Mucosa of descending colon (tissue), 3 donors: ENCODE results near the gene KCNJ6. TPM values are rescaled to one million over a fixed set of nuclear protein-coding genes. Genes with fewer than 3 reads are reported as not detected.
"Not testable (repeated sequence)": the region's sequence is repeated elsewhere in the genome, so short reads cannot be mapped to it uniquely, and the experiment has no call there.

ENCODE experiments used
- ATAC-seq: fragments of 200-7000 bp; cut with Tn5 transposase; one replicate; pipeline ENCODE4 v1.9.1; 2020; ENCODE audit warnings: mild to moderate bottlenecking, moderate library complexity
- DNase-seq, 3 donors: peaks; one replicate each; pipeline ENCODE4 v3.0.0-alpha.2; 2020
- H3K36me3 ChIP-seq: fragments of 200-600 bp; one replicate; pipeline ENCODE4 v1.8.0; 2021; ENCODE audit warnings: low read depth, mild to moderate bottlenecking
- H3K4me1 ChIP-seq: fragments of 200-600 bp; one replicate; pipeline ENCODE4 v1.8.0; 2021; ENCODE audit warnings: low read depth, mild to moderate bottlenecking
- H3K4me3 ChIP-seq: fragments of 200-600 bp; one replicate; pipeline ENCODE4 v1.8.0; 2021; ENCODE audit warnings: mild to moderate bottlenecking
- H3K9me3 ChIP-seq: fragments of 200-600 bp; one replicate; pipeline ENCODE4 v1.8.0; 2021; ENCODE audit warnings: mild to moderate bottlenecking
- intact Hi-C, 2 donors: fragments of 100-400 bp; cut with DNase I in 1 of 2; cut with micrococcal nuclease in 1 of 2; formaldehyde crosslinking; loops; one replicate each; pipeline versions ENCODE4 v1.11.0 to v1.11.1; 2022; cut with DNase I, micrococcal nuclease
- total RNA-seq, 3 donors: library from RNA; stranded (reverse); fragmentation: NEBNext Ultra II Directional in 2 of 3; extraction: Animal tissue kit (Norgen Biotek cat#: 25700) in 2 of 3; gene quantifications; one replicate each; pipeline versions ENCODE4 v1.2.1 to v1.2.4, GENCODE V29; 2021 to 2023
- TF ChIP-seq, protein P1 (sequence below): fragments of 200-600 bp; IDR thresholded peaks from one replicate; pipeline ENCODE4 v1.8.0; 2022; ENCODE audit warnings: antibody characterized with exemption, mild to moderate bottlenecking
- donor health status: DM: no; HTN: no; CAD: no; lungs with moderate emphysema.
- donor health status: DM: no; HTN: no; CAD: no.
- donor health status: DM: no; HTN: yes; CAD: no.

KCNJ6 gene
- total RNA-seq, 3 donors from 2014 or later = 0.09 to 0.19 (median 0.14) TPM

DNA sequence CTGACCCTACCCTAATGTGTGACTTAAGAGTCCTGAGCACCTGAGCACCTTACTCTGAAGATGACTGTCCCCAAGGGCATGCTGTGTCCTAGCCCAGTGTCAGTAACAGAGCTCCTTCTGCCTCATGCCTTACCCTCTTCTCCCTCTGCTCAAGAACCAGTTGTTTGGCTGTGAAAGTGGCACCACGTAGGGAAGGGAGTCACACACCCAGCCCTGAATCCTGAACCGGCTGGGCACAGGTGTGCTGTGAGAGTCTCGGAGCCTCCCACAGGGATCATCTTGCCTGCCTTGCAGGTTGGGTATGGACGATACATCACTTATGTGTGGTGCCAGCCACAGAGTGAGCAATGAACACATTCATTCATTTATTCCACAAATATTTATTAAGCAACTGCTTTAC lies 329.1 kb downstream of the KCNJ6 start:
- H3K4me3 ChIP-seq = no peak overlapping the region
- intact Hi-C loops = no loop called here
- H3K9me3 ChIP-seq = no peaks in the 10 kb centered on the region
- H3K4me1 ChIP-seq = no peaks in the 10 kb centered on the region
- TF ChIP-seq, protein P1, sequence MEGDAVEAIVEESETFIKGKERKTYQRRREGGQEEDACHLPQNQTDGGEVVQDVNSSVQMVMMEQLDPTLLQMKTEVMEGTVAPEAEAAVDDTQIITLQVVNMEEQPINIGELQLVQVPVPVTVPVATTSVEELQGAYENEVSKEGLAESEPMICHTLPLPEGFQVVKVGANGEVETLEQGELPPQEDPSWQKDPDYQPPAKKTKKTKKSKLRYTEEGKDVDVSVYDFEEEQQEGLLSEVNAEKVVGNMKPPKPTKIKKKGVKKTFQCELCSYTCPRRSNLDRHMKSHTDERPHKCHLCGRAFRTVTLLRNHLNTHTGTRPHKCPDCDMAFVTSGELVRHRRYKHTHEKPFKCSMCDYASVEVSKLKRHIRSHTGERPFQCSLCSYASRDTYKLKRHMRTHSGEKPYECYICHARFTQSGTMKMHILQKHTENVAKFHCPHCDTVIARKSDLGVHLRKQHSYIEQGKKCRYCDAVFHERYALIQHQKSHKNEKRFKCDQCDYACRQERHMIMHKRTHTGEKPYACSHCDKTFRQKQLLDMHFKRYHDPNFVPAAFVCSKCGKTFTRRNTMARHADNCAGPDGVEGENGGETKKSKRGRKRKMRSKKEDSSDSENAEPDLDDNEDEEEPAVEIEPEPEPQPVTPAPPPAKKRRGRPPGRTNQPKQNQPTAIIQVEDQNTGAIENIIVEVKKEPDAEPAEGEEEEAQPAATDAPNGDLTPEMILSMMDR = no peak
- H3K36me3 ChIP-seq = no peaks in the 10 kb centered on the region
- DNase-seq = no peak
- ATAC-seq = no peak

DNA sequence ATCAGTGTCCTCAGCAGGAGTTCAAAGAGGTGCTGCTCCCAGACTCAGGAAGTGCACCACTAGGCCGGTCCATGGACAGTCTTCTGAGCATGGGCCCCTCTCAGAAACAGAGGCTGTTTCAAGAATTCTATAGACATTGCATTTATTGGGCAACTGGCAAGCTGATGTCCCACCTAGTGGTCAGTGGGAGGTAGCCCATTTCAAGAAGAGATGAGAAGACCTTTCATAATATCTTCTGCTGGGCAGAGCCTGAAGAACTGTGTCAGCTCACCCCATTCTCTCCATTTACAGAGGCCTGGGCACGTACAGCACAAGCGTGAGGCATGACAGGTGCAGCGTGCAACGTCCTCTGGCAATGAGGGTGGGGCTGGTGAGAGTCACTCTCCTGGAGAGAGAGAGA lies 333.7 kb downstream of the KCNJ6 start:
- ATAC-seq (peak; percentile 36), DNase-seq (peak in 1 of 3 donors; percentile 17)
- intact Hi-C loops = no loop called here
- Histone ChIP-seq H3K4me3 (no peak overlapping the region), H3K36me3 (no peaks in the 10 kb centered on the region), H3K4me1 (no peaks in the 10 kb centered on the region), H3K9me3 (peaks cover 12% of the 10 kb centered on the region)
- TF ChIP-seq, protein P1 = no peak

DNA sequence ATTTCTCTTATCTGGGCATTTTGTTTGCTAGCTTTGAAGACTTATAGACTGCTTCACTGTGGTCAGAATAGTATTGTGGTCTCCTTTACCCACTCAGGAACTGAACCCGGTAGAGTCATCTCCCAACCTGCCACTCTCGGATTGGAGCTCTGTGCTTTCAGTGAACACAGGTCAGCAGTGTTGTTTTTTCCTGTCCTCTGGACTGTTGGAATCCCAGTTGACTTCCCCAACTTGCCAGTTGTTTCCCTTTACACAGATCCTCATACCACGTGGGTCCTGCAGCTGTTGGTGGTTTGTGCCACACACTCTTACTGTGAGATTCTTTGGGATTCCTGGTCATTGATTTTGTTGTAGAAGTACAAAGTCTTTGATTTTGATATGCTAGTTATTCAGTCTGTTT lies 335.6 kb downstream of the KCNJ6 start:
- no peak for ATAC-seq
- H3K36me3 ChIP-seq = no peaks in the 10 kb centered on the region

DNA sequence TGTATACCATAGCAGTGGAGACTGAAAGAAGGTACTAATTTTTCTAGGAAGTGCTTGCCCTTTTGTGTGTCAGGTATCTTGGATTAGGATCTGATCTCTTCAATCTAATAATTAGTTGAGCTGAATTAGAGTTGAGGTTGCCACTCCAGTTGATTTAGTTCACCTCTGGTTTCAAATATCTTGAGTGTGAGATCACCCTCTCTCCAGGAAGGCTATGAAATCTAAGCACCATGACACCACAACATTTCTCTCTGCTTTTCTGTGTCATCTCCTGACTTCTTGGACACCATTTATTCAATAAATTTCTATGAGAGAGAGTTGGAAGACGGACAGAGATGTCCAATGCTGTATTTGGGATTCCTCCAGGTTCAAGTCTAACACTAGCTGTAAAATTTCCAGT lies 336.9 kb downstream of the KCNJ6 start:
- H3K36me3 ChIP-seq = no peaks in the 10 kb centered on the region
- intact Hi-C loops = no loop called here
- TF ChIP-seq, protein P1 = no peak
- H3K9me3 ChIP-seq = peaks cover 12% of the 10 kb centered on the region
- no peak overlapping the region for H3K4me3 ChIP-seq
- no peak for DNase-seq
- ATAC-seq = no peak
- no peaks in the 10 kb centered on the region for H3K4me1 ChIP-seq

More for the DNA sequence above, 335.6 kb downstream of the KCNJ6 start:
- no peak for DNase-seq
- TF ChIP-seq, protein P1 = no peak
- Histone ChIP-seq H3K4me3 (no peak overlapping the region), H3K9me3 (peaks cover 12% of the 10 kb centered on the region), H3K4me1 (no peaks in the 10 kb centered on the region)
- intact Hi-C loops = no loop called here

DNA sequence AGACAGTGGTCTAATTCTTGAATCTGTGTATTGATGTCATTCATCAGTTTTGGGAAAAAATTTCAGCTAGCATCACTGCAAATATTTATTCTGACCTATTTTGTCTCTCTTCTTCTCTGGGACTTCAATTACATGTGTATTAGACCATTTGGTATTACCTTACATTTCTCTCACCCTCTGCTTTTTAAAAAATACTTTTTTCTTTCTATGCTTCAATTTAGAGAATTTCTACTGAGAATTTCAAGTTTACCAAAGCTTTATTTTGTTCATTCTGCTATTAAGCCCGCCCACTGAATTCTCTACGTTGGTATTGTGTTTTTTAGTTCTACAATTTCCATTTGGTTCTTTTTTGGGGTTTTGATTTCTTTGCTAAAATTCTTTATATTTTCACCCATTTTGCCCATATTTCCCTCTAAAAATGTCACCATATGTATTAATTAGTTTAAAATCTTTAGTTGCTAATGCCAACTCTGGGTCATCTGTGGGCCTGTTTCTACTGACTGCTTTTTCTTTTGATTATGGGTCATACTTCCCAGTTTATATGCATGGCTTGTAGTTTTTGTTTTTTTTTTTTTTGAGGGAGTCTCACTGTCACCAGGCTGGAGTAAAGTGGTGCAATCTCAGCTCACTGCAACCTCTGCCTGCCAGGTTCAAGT lies 337.7 kb downstream of the KCNJ6 start:
- peaks cover 12% of the 10 kb centered on the region for H3K9me3 ChIP-seq
- no peaks in the 10 kb centered on the region for H3K36me3 ChIP-seq
- H3K4me1 ChIP-seq = no peaks in the 10 kb centered on the region
- TF ChIP-seq, protein P1 = no peak
- DNase-seq (no peak), ATAC-seq (no peak)
- no peak overlapping the region for H3K4me3 ChIP-seq
- intact Hi-C loops = no loop called here

DNA sequence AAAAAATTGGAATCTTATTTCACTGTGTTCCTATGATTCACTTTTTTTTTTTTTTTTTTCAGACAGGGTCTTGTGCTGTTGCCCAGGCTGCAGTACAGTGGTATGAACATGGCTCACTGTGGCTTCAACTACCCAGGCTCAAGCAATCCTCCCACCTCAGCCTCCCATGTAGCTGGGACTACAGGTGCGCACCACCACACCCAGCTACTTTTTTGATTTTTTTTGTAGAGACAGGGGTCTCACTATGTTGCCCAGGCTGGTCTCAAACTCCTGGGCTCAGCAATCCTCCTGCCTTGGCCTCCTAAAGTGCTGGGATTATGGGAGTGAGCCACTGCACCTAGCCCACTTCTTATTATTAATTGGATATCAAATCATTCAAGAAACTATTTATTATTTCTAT lies 339.3 kb downstream of the KCNJ6 start:
- intact Hi-C loops, H3K36me3 ChIP-seq, H3K4me1 ChIP-seq, H3K4me3 ChIP-seq, ATAC-seq, DNase-seq: not testable (repeated sequence)
- H3K9me3 ChIP-seq = peaks cover 12% of the 10 kb centered on the region
